ENCODE measurements around the gene RDH11. TPM values are rescaled to one million over a fixed set of nuclear protein-coding genes. Genes with fewer than 3 reads are reported as not detected.
A peak's percentile ranks its signal among the peaks of the same experiment; 100 is the strongest.

Gene RDH11
- total and polyA plus RNA-seq, 2 experiments from 2014 or later: 41.7 to 92.2 TPM

DNA sequence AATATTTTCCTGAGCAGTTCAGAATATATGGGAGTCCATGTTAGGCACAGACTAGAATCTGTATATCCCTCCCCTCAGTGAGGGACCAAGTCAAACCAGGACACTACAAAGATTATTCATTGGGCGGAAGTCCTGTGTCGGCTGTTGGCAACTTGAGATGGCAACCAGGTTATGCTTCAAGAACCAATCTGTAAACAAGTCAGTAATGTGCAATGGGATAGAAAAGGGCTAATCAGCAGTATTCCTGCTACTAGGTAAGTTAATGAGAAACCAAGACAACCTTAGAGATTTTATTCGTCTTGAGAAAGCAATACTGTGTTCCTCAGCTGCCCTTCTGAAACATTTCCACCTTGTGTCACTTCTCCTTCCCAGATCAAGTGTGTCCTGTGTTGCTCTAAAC is 49.4 kb downstream of the RDH11 start:
- TF ChIP-seq, protein P1, sequence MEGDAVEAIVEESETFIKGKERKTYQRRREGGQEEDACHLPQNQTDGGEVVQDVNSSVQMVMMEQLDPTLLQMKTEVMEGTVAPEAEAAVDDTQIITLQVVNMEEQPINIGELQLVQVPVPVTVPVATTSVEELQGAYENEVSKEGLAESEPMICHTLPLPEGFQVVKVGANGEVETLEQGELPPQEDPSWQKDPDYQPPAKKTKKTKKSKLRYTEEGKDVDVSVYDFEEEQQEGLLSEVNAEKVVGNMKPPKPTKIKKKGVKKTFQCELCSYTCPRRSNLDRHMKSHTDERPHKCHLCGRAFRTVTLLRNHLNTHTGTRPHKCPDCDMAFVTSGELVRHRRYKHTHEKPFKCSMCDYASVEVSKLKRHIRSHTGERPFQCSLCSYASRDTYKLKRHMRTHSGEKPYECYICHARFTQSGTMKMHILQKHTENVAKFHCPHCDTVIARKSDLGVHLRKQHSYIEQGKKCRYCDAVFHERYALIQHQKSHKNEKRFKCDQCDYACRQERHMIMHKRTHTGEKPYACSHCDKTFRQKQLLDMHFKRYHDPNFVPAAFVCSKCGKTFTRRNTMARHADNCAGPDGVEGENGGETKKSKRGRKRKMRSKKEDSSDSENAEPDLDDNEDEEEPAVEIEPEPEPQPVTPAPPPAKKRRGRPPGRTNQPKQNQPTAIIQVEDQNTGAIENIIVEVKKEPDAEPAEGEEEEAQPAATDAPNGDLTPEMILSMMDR (IDR thresholded peaks at IDR 0.05; ENCODE audit: low read depth, low read length): no peak
- Histone ChIP-seq H3K27me3 (no peaks in the 10 kb centered on the region), H3K9me3 (ENCODE audit: low read depth) (no peaks in the 10 kb centered on the region), H3K36me3 (peaks cover 27% of the 10 kb centered on the region), H3K27ac (no peak overlapping the region), H3K4me1 (ENCODE audit: low read depth) (no peaks in the 10 kb centered on the region), H3K4me3 (no peak overlapping the region)
- DNase-seq (ENCODE audit: low read depth in 1 of 2, low spot score in 1 of 2): no peak

DNA sequence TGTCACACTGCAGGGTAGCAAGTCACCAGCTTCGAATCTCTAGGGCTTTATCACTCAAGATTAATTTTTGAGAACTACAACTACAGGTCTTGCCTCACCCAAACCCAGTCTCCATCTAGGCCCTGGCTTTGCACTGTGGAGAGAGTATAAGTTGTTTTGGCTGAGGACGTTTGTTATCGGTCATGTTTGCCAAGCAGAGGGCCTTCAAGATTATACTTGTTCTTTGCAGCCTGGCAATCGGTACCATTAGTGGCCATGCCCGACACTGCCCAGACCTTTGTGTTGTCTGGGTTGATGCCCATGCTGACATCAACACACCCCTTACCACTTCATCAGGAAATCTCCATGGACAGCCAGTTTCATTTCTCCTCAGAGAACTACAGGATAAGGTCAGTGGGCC is 50.1 kb downstream of the RDH11 start:
- Histone ChIP-seq H3K36me3 (peaks cover 19% of the 10 kb centered on the region), H3K9me3 (ENCODE audit: low read depth) (no peaks in the 10 kb centered on the region), H3K27ac (no peak overlapping the region), H3K27me3 (no peaks in the 10 kb centered on the region), H3K4me1 (ENCODE audit: low read depth) (no peaks in the 10 kb centered on the region), H3K4me3 (no peak overlapping the region)
- DNase-seq (ENCODE audit: low read depth in 1 of 2, low spot score in 1 of 2): no peak
- TF ChIP-seq, protein P1 (IDR thresholded peaks at IDR 0.05; ENCODE audit: low read depth, low read length): no peak

DNA sequence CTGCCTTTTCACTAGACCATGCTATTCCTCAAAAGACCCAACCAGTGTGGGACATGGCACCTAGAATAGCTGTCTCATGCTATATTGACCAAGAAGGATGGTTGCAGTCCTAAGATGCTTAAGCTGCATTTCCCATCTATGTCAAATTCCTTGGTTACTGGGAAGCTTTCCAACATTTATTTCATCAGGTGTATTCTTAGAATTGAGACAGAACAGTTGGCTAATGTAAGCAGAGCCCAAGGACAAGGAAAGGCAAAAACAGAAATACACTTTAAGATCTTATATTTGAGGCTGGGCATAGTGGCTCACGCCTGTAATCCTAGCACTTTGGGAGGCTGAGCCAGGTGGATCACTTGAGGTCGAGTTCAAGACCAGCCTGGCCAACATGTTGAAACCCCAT is 51.1 kb downstream of the RDH11 start:
- H3K27ac ChIP-seq: peak overlapping the region; percentile 31
- H3K4me1 ChIP-seq (ENCODE audit: low read depth): no peaks in the 10 kb centered on the region
- TF ChIP-seq, protein P1 (IDR thresholded peaks at IDR 0.05; ENCODE audit: low read depth, low read length): no peak
- H3K36me3 ChIP-seq: peaks cover 10% of the 10 kb centered on the region
- no peaks in the 10 kb centered on the region for H3K27me3 ChIP-seq
- H3K4me3 ChIP-seq: no peak overlapping the region
- H3K9me3 ChIP-seq (ENCODE audit: low read depth): no peaks in the 10 kb centered on the region
- peak in 1 of 2 donors; percentile 60 for DNase-seq (ENCODE audit: low read depth in 1 of 2, low spot score in 1 of 2)

DNA sequence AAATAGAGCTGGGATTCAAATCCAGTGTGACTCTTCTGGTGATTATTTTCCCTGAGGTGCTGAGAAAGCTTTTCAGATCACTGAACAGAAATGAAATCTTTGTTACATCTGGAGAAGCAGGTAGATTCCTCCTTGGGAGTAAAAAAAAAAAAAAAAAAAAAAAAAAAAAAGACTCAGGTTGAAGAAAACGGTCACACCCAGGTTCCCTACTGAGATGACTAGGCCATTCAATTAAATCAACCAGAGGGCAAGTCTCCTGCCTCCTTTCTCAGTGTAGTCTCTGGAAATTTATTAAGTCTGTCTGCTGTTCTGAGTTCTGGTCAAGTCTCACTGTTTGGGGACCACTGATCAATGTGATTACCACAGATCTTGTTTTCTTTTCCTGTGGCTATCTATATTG is 51.9 kb downstream of the RDH11 start:
- H3K36me3 ChIP-seq: peaks cover 6% of the 10 kb centered on the region
- H3K4me3 ChIP-seq: no peak overlapping the region
- no peaks in the 10 kb centered on the region for H3K4me1 ChIP-seq (ENCODE audit: low read depth)
- TF ChIP-seq, protein P1 (IDR thresholded peaks at IDR 0.05; ENCODE audit: low read depth, low read length): no peak
- DNase-seq (ENCODE audit: low read depth in 1 of 2, low spot score in 1 of 2): no peak
- no peaks in the 10 kb centered on the region for H3K27me3 ChIP-seq
- H3K27ac ChIP-seq: peak overlapping the region; percentile 31
- H3K9me3 ChIP-seq (ENCODE audit: low read depth): no peaks in the 10 kb centered on the region

DNA sequence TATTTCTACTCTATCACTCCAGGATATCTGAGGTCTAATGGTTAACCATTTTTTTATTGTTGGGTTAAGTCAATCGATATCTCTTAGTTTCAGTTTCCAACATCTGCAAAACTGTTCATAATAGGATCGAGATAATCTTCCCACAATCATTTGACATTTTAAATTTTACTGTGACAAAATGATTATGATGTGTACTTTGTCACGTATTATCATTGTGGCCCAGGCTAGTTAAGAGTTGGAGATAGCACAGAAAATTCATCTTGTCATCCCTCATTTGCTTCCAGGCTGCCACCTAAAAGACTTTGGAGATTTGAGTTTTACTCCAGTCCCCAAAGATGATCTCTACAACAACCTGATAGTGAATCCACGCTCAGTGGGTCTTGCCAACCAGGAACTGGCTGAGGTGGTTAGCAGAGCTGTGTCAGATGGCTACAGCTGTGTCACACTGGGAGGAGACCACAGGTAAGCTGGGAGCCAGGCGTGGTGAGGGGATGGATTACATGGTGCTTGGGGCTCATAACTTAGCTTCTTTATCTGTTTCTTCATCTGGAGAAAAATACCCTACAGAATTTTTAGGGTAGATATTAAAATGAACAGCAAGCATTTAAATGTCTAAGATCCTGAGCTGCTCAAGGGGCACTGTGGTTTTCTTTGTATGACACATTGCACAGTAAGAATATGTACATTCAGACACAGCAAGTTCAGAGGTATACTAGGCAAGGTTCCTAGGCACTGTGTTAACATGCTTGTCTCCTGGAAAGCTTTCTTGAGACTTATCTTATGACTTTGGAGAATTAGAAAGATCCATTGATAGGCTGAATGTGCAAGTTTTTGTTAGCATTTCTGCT is 53.4 kb downstream of the RDH11 start:
- TF ChIP-seq, protein P1 (IDR thresholded peaks at IDR 0.05; ENCODE audit: low read depth, low read length): no peak
- H3K27me3 ChIP-seq: no peaks in the 10 kb centered on the region
- H3K4me3 ChIP-seq: no peak overlapping the region
- no peak for DNase-seq (ENCODE audit: low read depth in 1 of 2, low spot score in 1 of 2)
- H3K36me3 ChIP-seq: peaks cover 1% of the 10 kb centered on the region
- no peaks in the 10 kb centered on the region for H3K4me1 ChIP-seq (ENCODE audit: low read depth)
- no peaks in the 10 kb centered on the region for H3K9me3 ChIP-seq (ENCODE audit: low read depth)
- no peak overlapping the region for H3K27ac ChIP-seq

Data from cardiac muscle cell (in vitro differentiated cells and primary cell).